Cerebellar cortex (tissue), 1 donor: ENCODE measurements around the gene HAGH.
"Not testable (repeated sequence)": the region's sequence is repeated elsewhere in the genome, so short reads cannot be mapped to it uniquely, and the experiment has no call there.

Experiments
- DNase-seq: peaks from one replicate; pipeline ENCODE4 v3.0.0-alpha.2; 2015; ENCODE audit warnings: low spot score

HAGH gene

GRCh38 chr16:1810106-1810505 is 16.5 kb downstream of the HAGH start:
- no peak for DNase-seq

- no peak for DNase-seq
Observed at GRCh38 chr16:1809281-1809801, 17.3 kb downstream of the HAGH start.

GRCh38 chr16:1808691-1809090 is 17.9 kb downstream of the HAGH start:
- no peak for DNase-seq

- DNase-seq: no peak
Observed at GRCh38 chr16:1807626-1808025, 19.0 kb downstream of the HAGH start.

GRCh38 chr16:1800701-1801100 is 25.9 kb downstream of the HAGH start:
- no peak for DNase-seq

- DNase-seq: not testable (repeated sequence)
Observed at GRCh38 chr16:1799263-1799662, 27.4 kb downstream of the HAGH start.

- no peak for DNase-seq
Observed at GRCh38 chr16:1794908-1795666, 31.5 kb downstream of the HAGH start.

- no peak for DNase-seq
Observed at GRCh38 chr16:1794221-1794871, 32.3 kb downstream of the HAGH start.

- no peak for DNase-seq
Observed at GRCh38 chr16:1793578-1794220, 32.9 kb downstream of the HAGH start, which contains the start of gene IGFALS. TSS of gene IGFALS (minus strand) at chr16:1793705. CDS start at chr16:1793652, 53 bp downstream.

- no peak for DNase-seq
Observed at GRCh38 chr16:1792836-1793577, 33.6 kb downstream of the HAGH start.

GRCh38 chr16:1791943-1792812 is 34.4 kb downstream of the HAGH start:
- no peak for DNase-seq

GRCh38 chr16:1791256-1791942 is 35.2 kb downstream of the HAGH start:
- no peak for DNase-seq

GRCh38 chr16:1790611-1791255 is 35.9 kb downstream of the HAGH start:
- peak; percentile 58 for DNase-seq

- DNase-seq: no peak
Observed at GRCh38 chr16:1790261-1790610, 36.4 kb downstream of the HAGH start.

GRCh38 chr16:1789643-1790045 is 37.0 kb downstream of the HAGH start:
- DNase-seq: no peak

GRCh38 chr16:1788708-1789100 is 37.9 kb downstream of the HAGH start:
- DNase-seq: no peak

- no peak for DNase-seq
Observed at GRCh38 chr16:1788095-1788707, 38.4 kb downstream of the HAGH start.

GRCh38 chr16:1787322-1788094 is 39.1 kb downstream of the HAGH start:
- DNase-seq: no peak

- no peak for DNase-seq
Observed at GRCh38 chr16:1787056-1787321, 39.6 kb downstream of the HAGH start.
